ENCODE measurements around the gene RIPOR1. TPM values are rescaled to one million over a fixed set of nuclear protein-coding genes. Genes with fewer than 3 reads are reported as not detected.

RIPOR1 gene
- polyA plus RNA-seq, 1 of the 3 experiments (the other 2 are of a cell fraction): 24.7 TPM

DNA sequence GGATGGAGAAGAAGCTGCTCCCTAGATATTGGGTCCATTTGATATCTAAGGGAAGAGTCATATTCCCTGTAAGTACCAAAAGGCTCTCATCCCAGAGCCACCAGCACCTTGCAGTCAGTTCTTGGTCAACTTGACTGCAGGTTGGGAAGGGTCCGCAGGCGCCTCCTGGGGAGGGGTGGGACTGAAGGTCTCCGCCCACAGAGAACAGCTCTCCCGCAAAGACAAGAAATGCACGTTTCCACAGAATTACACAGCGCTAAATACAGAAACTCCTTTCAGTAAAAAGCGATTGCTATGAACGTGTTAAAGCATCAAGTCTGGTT is 32.8 kb downstream of the RIPOR1 start (continued):
- TF ChIP-seq, protein P1, sequence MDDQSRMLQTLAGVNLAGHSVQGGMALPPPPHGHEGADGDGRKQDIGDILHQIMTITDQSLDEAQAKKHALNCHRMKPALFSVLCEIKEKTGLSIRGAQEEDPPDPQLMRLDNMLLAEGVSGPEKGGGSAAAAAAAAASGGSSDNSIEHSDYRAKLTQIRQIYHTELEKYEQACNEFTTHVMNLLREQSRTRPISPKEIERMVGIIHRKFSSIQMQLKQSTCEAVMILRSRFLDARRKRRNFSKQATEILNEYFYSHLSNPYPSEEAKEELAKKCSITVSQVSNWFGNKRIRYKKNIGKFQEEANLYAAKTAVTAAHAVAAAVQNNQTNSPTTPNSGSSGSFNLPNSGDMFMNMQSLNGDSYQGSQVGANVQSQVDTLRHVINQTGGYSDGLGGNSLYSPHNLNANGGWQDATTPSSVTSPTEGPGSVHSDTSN (IDR thresholded peaks at IDR 0.05): no peak
- TF ChIP-seq, protein P2, sequence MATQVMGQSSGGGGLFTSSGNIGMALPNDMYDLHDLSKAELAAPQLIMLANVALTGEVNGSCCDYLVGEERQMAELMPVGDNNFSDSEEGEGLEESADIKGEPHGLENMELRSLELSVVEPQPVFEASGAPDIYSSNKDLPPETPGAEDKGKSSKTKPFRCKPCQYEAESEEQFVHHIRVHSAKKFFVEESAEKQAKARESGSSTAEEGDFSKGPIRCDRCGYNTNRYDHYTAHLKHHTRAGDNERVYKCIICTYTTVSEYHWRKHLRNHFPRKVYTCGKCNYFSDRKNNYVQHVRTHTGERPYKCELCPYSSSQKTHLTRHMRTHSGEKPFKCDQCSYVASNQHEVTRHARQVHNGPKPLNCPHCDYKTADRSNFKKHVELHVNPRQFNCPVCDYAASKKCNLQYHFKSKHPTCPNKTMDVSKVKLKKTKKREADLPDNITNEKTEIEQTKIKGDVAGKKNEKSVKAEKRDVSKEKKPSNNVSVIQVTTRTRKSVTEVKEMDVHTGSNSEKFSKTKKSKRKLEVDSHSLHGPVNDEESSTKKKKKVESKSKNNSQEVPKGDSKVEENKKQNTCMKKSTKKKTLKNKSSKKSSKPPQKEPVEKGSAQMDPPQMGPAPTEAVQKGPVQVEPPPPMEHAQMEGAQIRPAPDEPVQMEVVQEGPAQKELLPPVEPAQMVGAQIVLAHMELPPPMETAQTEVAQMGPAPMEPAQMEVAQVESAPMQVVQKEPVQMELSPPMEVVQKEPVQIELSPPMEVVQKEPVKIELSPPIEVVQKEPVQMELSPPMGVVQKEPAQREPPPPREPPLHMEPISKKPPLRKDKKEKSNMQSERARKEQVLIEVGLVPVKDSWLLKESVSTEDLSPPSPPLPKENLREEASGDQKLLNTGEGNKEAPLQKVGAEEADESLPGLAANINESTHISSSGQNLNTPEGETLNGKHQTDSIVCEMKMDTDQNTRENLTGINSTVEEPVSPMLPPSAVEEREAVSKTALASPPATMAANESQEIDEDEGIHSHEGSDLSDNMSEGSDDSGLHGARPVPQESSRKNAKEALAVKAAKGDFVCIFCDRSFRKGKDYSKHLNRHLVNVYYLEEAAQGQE (IDR thresholded peaks at IDR 0.05; ENCODE audit: low read depth, low read length): no peak
- TF ChIP-seq FOSL2 (IDR thresholded peaks at IDR 0.05; ENCODE audit: borderline replicate concordance, low read depth) (no peak), GABPA (IDR thresholded peaks at IDR 0.05; ENCODE audit: low read depth) (no peak)

- peaks cover 30% of the 10 kb centered on the region for H4K20me1 ChIP-seq (ENCODE audit: insufficient read depth)
- H3K36me3 ChIP-seq (replicated peaks in 1 of 2; ENCODE audit: control insufficient read depth in 1 of 2, insufficient read depth in 2 of 2, low read length in 1 of 2): no peaks in the 10 kb centered on the region
- H3F3A ChIP-seq (replicated peaks; ENCODE audit: insufficient read depth): peaks cover 15% of the 10 kb centered on the region
- H3K9me2 ChIP-seq: no peaks in the 10 kb centered on the region
- POLR2A ChIA-PET: interaction anchor here (0.6 to 1.8 kb wide), 12 partner anchors 8 to 335 kb away, joined by 3 to 13 read pairs (median 3); partner anchors contain the start of genes ACD, ATP6V0D1, C16orf86 and ENKD1
- peak overlapping the region; percentile 81 for H3K9ac ChIP-seq
- H3K27ac ChIP-seq (ENCODE audit: low read depth in 2 of 2, low read length in 1 of 2): peak overlapping the region; percentile 96
- H2AFZ ChIP-seq (ENCODE audit: low read depth): peak overlapping the region; percentile 91
- peaks cover 53% of the 10 kb centered on the region for H3K79me2 ChIP-seq (ENCODE audit: insufficient read depth)
- CTCF ChIA-PET: interaction anchor here (0.6 to 11.6 kb wide), 34 partner anchors 11 to 406 kb away, joined by 3 to 86 read pairs (median 6); partner anchors contain the start of genes ACD, C16orf86, CARMIL2 and E2F4
- H3K4me3 ChIP-seq (ENCODE audit: low read depth in 2 of 2, low read length in 1 of 2): peak overlapping the region; percentile 73 to 75
- no peaks in the 10 kb centered on the region for H3K9me3 ChIP-seq
- DNase-seq: peak; percentile 98
- H3K4me1 ChIP-seq (ENCODE audit: control insufficient read depth in 1 of 2, insufficient read depth in 2 of 2, low read depth in 1 of 2, low read length in 1 of 2): peaks cover 0 to 13% of the 10 kb centered on the region in 2 experiments; a peak in 2 of 4 replicates
- peak overlapping the region; percentile 89 for H3K4me2 ChIP-seq
- no peaks in the 10 kb centered on the region for H3K27me3 ChIP-seq (ENCODE audit: insufficient read depth)
- WGBS (ENCODE audit: low lambda C conversion rate): under 1% methylated on average over 20 of the region's 76 CpGs
- TF ChIP-seq, protein P3, sequence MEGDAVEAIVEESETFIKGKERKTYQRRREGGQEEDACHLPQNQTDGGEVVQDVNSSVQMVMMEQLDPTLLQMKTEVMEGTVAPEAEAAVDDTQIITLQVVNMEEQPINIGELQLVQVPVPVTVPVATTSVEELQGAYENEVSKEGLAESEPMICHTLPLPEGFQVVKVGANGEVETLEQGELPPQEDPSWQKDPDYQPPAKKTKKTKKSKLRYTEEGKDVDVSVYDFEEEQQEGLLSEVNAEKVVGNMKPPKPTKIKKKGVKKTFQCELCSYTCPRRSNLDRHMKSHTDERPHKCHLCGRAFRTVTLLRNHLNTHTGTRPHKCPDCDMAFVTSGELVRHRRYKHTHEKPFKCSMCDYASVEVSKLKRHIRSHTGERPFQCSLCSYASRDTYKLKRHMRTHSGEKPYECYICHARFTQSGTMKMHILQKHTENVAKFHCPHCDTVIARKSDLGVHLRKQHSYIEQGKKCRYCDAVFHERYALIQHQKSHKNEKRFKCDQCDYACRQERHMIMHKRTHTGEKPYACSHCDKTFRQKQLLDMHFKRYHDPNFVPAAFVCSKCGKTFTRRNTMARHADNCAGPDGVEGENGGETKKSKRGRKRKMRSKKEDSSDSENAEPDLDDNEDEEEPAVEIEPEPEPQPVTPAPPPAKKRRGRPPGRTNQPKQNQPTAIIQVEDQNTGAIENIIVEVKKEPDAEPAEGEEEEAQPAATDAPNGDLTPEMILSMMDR (IDR thresholded peaks at IDR 0.05): no peak
- TF ChIP-seq FOSL2 (IDR thresholded peaks at IDR 0.05; ENCODE audit: borderline replicate concordance, low read depth): peak; percentile 13; the same call in 1 of the 2 replicates
- TF ChIP-seq GATA2 (CRISPR knock-in tag; IDR thresholded peaks at IDR 0.05): no peak
- TF ChIP-seq, protein P4, sequence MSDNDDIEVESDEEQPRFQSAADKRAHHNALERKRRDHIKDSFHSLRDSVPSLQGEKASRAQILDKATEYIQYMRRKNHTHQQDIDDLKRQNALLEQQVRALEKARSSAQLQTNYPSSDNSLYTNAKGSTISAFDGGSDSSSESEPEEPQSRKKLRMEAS (IDR thresholded peaks at IDR 0.05; ENCODE audit: low read depth): peak; percentile 51; the same call in 1 of the 2 replicates
- peak; percentile 88 for TF ChIP-seq MXI1 (IDR thresholded peaks at IDR 0.05; ENCODE audit: low read depth, low read length)
- TF ChIP-seq MEF2A (IDR thresholded peaks at IDR 0.05; ENCODE audit: borderline replicate concordance, low read depth): no peak
- peak; percentile 75; the same call in 1 of the 2 replicates for TF ChIP-seq SIN3A (IDR thresholded peaks at IDR 0.05; ENCODE audit: borderline replicate concordance, low read depth, low read length)
- TF ChIP-seq NFIC (IDR thresholded peaks at IDR 0.05; ENCODE audit: borderline replicate concordance): no peak
- TF ChIP-seq FOXJ3 (CRISPR knock-in tag; IDR thresholded peaks at IDR 0.05): no peak
- TF ChIP-seq RFX5 (IDR thresholded peaks at IDR 0.05; ENCODE audit: low read length): 0 out of 2 replicates have a peak, but pooled peaks have one; percentile 30
- 0 out of 2 replicates have a peak, but pooled peaks have one; percentile 19 for TF ChIP-seq TCF12 (IDR thresholded peaks at IDR 0.05)
- TF ChIP-seq, protein P2 (IDR thresholded peaks at IDR 0.05; ENCODE audit: low read depth, low read length): no peak
- TF ChIP-seq RCOR1 (IDR thresholded peaks at IDR 0.05; ENCODE audit: low read length): no peak
- peak; percentile 7 for TF ChIP-seq CHD2 (IDR thresholded peaks at IDR 0.05; ENCODE audit: low read length, partially characterized antibody)
- peak; percentile 54; the same call in 1 of the 2 replicates for TF ChIP-seq USF1 (IDR thresholded peaks at IDR 0.05; ENCODE audit: borderline replicate concordance, low read depth)
Measured at GRCh38 chr16:67561824-67562525, 33.3 kb downstream of the RIPOR1 start.

All from SK-N-SH (cell line).